Smooth muscle cell (in vitro differentiated cells): ENCODE results near the gene GUK1. TPM values are rescaled to one million over a fixed set of nuclear protein-coding genes. Genes with fewer than 3 reads are reported as not detected.

Experiments
- DNase-seq: peaks from one replicate; lab custom pipeline; 2025; ENCODE audit not compliant: unreplicated experiment; lab: John Stamatoyannopoulos, UW
- H2AFZ ChIP-seq: fragments of 200-600 bp; sonication (generic); 2 replicates; pipeline ENCODE4 v1.6.0; 2016; ENCODE audit warnings: antibody characterized with exemption, low read depth, mild to moderate bottlenecking
- H3F3A ChIP-seq: fragments of 200-600 bp; sonication (generic); 2 replicates; pipeline ENCODE4 v1.6.0; 2017; ENCODE audit warnings: antibody characterized with exemption, low read depth
- H3K27ac ChIP-seq: fragments of 200-600 bp; sonication (generic); 2 replicates; pipeline ENCODE4 v1.5.1; 2016; ENCODE audit warnings: low read depth, mild to moderate bottlenecking
- H3K27me3 ChIP-seq: fragments of 200-600 bp; sonication (generic); 2 replicates; pipeline ENCODE4 v1.6.1; 2016; ENCODE audit warnings: low read depth, mild to moderate bottlenecking
- H3K36me3 ChIP-seq: fragments of 200-600 bp; sonication (generic); 2 replicates; pipeline ENCODE4 v1.5.1; 2016; ENCODE audit warnings: low read depth
- H3K4me1 ChIP-seq: fragments of 200-600 bp; sonication (generic); 2 replicates; pipeline ENCODE4 v1.5.1; 2016; ENCODE audit warnings: low read depth
- H3K4me2 ChIP-seq: fragments of 200-600 bp; sonication (generic); 2 replicates; pipeline ENCODE4 v1.6.0; 2016; ENCODE audit warnings: mild to moderate bottlenecking
- H3K4me3 ChIP-seq: fragments of 200-600 bp; sonication (generic); 2 replicates; pipeline ENCODE4 v1.5.1; 2016; ENCODE audit warnings: mild to moderate bottlenecking
- H3K79me2 ChIP-seq: fragments of 200-600 bp; sonication (generic); 2 replicates; pipeline ENCODE4 v1.6.0; 2016; ENCODE audit warnings: low read depth, mild to moderate bottlenecking
- H3K9ac ChIP-seq: fragments of 200-600 bp; sonication (generic); 2 replicates; pipeline ENCODE4 v1.6.0; 2016; ENCODE audit warnings: low read depth
- H3K9me3 ChIP-seq: fragments of 200-600 bp; sonication (generic); replicated peaks from 2 replicates; pipeline ENCODE4 v1.5.1; 2016; ENCODE audit warnings: low read depth
- H4K20me1 ChIP-seq: fragments of 200-600 bp; sonication (generic); 2 replicates; pipeline ENCODE4 v1.6.0; 2016; ENCODE audit warnings: low read depth
- CTCF ChIP-seq: fragments of 200-600 bp; sonication (generic); IDR thresholded peaks from 2 replicates; pipeline ENCODE4 v1.5.1; 2017; ENCODE audit warnings: borderline replicate concordance, mild to moderate bottlenecking, antibody characterized with exemption; ENCODE audit not compliant: insufficient read depth, poor library complexity, severe bottlenecking
- WGBS: methylation state at CpG from one replicate; pipeline ENCODE4 v1.1.7; 2016; ENCODE audit warnings: low lambda C conversion rate; 5-methylcytosine and 5-hydroxymethylcytosine counted together
- polyA plus RNA-seq: library from polyadenylated mRNA; unstranded; fragments of >200 nt; fragmentation: Nextera tagmentation; extraction: Ambion mirVana; gene quantifications from 2 replicates; pipeline ENCODE4 v1.2.1, GENCODE V29; 2016
- total RNA-seq: library from RNA; depleted of rRNA; stranded (reverse); fragments of >200 nt; gene quantifications from 2 replicates; pipeline ENCODE4 v1.2.3, GENCODE V29; 2014

Gene GUK1
- total and polyA plus RNA-seq, 2 experiments from 2014 or later: 205 to 465 TPM

- H3K9me3 ChIP-seq: no peaks in the 10 kb centered on the region
- TF ChIP-seq CTCF: no peak
- H3K27me3 ChIP-seq: no peaks in the 10 kb centered on the region
- H3K4me3 ChIP-seq: no peak overlapping the region
- no peak overlapping the region for H3K27ac ChIP-seq
- 97% methylated on average over 6 of the region's 7 CpGs for WGBS
- H3K9ac ChIP-seq: no peak overlapping the region
- H3K4me2 ChIP-seq: no peak overlapping the region
- peaks cover 57% of the 10 kb centered on the region for H4K20me1 ChIP-seq
- peaks cover 8% of the 10 kb centered on the region for H3K79me2 ChIP-seq
- H2AFZ ChIP-seq: no peak overlapping the region
- no peak for DNase-seq
- H3K36me3 ChIP-seq: no peaks in the 10 kb centered on the region
- no peaks in the 10 kb centered on the region for H3F3A ChIP-seq
- peaks cover 8% of the 10 kb centered on the region for H3K4me1 ChIP-seq
These were observed 10.0 kb downstream of the GUK1 start for GRCh38 chr1:228150120-228150460.

GRCh38 chr1:228150461-228151179, 10.5 kb downstream of the GUK1 start:
- 87% methylated on average over 17 of the region's 17 CpGs for WGBS
- Histone ChIP-seq H3K27me3 (no peaks in the 10 kb centered on the region), H3K9me3 (no peaks in the 10 kb centered on the region), H3K4me2 (no peak overlapping the region), H3K4me3 (no peak overlapping the region), H2AFZ (no peak overlapping the region), H3K79me2 (peaks cover 3% of the 10 kb centered on the region), H4K20me1 (peaks cover 52% of the 10 kb centered on the region), H3K27ac (no peak overlapping the region), H3K4me1 (peaks cover 8% of the 10 kb centered on the region), H3F3A (no peaks in the 10 kb centered on the region), H3K9ac (no peak overlapping the region), H3K36me3 (no peaks in the 10 kb centered on the region)
- no peak for TF ChIP-seq CTCF
- DNase-seq: no peak

GRCh38 chr1:228151180-228151925, 11.3 kb downstream of the GUK1 start:
- Histone ChIP-seq H2AFZ (no peak overlapping the region), H3F3A (no peaks in the 10 kb centered on the region), H3K4me1 (peaks cover 8% of the 10 kb centered on the region), H3K4me3 (no peak overlapping the region), H4K20me1 (peaks cover 45% of the 10 kb centered on the region), H3K9me3 (no peaks in the 10 kb centered on the region), H3K36me3 (no peaks in the 10 kb centered on the region), H3K4me2 (no peak overlapping the region), H3K27ac (no peak overlapping the region), H3K27me3 (no peaks in the 10 kb centered on the region), H3K9ac (no peak overlapping the region), H3K79me2 (no peaks in the 10 kb centered on the region)
- TF ChIP-seq CTCF: no peak
- 93% methylated on average over 12 of the region's 12 CpGs for WGBS
- DNase-seq: no peak
